ENCODE data around the gene CES3.

Gene CES3

GRCh38 chr16:66961065-66961744, at the start of gene CES3 (continued):
- TF ChIP-seq IKZF3 (tag by site-specific recombination; IDR thresholded peaks at IDR 0.05) (0 out of 2 replicates have a peak, but pooled peaks have one; percentile 23), OSR2 (tag by site-specific recombination; IDR thresholded peaks at IDR 0.05) (no peak), KLF16 (tag by site-specific recombination; IDR thresholded peaks at IDR 0.05) (no peak), AEBP2 (tag by site-specific recombination; IDR thresholded peaks at IDR 0.05; ENCODE audit: borderline replicate concordance) (no peak), ZNF548 (tag by site-specific recombination; IDR thresholded peaks at IDR 0.05) (no peak), ZBTB20 (tag by site-specific recombination; IDR thresholded peaks at IDR 0.05) (peak; percentile 46), YY2 (tag by site-specific recombination; IDR thresholded peaks at IDR 0.05) (no peak), ZNF350 (tag by site-specific recombination; IDR thresholded peaks at IDR 0.05) (no peak), PRDM10 (tag by site-specific recombination; IDR thresholded peaks at IDR 0.05) (peak; percentile 34), KLF7 (tag by site-specific recombination; IDR thresholded peaks at IDR 0.05; ENCODE audit: borderline replicate concordance) (no peak), ZNF19 (tag by site-specific recombination; IDR thresholded peaks at IDR 0.05; ENCODE audit: low read depth) (no peak), ZNF404 (tag by site-specific recombination; IDR thresholded peaks at IDR 0.05) (no peak), SP7 (tag by site-specific recombination; IDR thresholded peaks at IDR 0.05) (peak; percentile 37), ZNF48 (tag by site-specific recombination; IDR thresholded peaks at IDR 0.05) (no peak), ZBTB8A (tag by site-specific recombination; IDR thresholded peaks at IDR 0.05) (peak; percentile 44), ZNF366 (tag by site-specific recombination; conservative IDR thresholded peaks at IDR 0.05) (no peak), ZNF274 (IDR thresholded peaks at IDR 0.05; ENCODE audit: low read length) (no peak), ZNF274 (tag by site-specific recombination; IDR thresholded peaks at IDR 0.05; ENCODE audit: borderline replicate concordance) (no peak), ZNF704 (tag by site-specific recombination; IDR thresholded peaks at IDR 0.05) (no peak), SCRT2 (tag by site-specific recombination; IDR thresholded peaks at IDR 0.05) (no peak), ZBTB10 (tag by site-specific recombination; IDR thresholded peaks at IDR 0.05) (no peak), PRDM1 (tag by site-specific recombination; IDR thresholded peaks at IDR 0.05) (peak; percentile 31; the same call in 1 of the 2 replicates), ZNF324 (tag by site-specific recombination; IDR thresholded peaks at IDR 0.05) (no peak), ZNF792 (tag by site-specific recombination; IDR thresholded peaks at IDR 0.05) (no peak), ZBTB48 (tag by site-specific recombination; IDR thresholded peaks at IDR 0.05) (peak; percentile 89), REST (tag by site-specific recombination; IDR thresholded peaks at IDR 0.05) (peak; percentile 55; the same call in 1 of the 2 replicates), MYNN (tag by site-specific recombination; IDR thresholded peaks at IDR 0.05; ENCODE audit: borderline replicate concordance) (no peak)

Measured in HEK293 (cell line).